Endodermal cell (in vitro differentiated cells): ENCODE data around the gene UNC93A. TPM values are rescaled to one million over a fixed set of nuclear protein-coding genes. Genes with fewer than 3 reads are reported as not detected.
"Not testable (repeated sequence)": the region's sequence is repeated elsewhere in the genome, so short reads cannot be mapped to it uniquely, and the experiment has no call there.

ENCODE experiments used
- DNase-seq: peaks from one replicate; pipeline ENCODE4 v3.0.0-alpha.2; 2017
- H3K27ac ChIP-seq: 2 replicates; pipeline ENCODE4 v1.5.1; 2013; ENCODE audit warnings: mild to moderate bottlenecking, low read depth, low read length, moderate library complexity
- H3K27me3 ChIP-seq: 2 replicates; pipeline ENCODE4 v1.6.1; 2013; ENCODE audit warnings: mild to moderate bottlenecking, low read length, moderate library complexity; ENCODE audit not compliant: insufficient read depth, control insufficient read depth, poor library complexity, severe bottlenecking
- H3K36me3 ChIP-seq: 2 replicates; pipeline ENCODE4 v1.7.0; 2013; ENCODE audit warnings: mild to moderate bottlenecking, low read length, moderate library complexity; ENCODE audit not compliant: control insufficient read depth, insufficient read depth
- H3K4me1 ChIP-seq: one replicate; pipeline ENCODE4 v1.7.0; 2013; ENCODE audit warnings: low read length; ENCODE audit not compliant: control insufficient read depth, insufficient read depth
- H3K4me3 ChIP-seq: 2 replicates; pipeline ENCODE4 v1.5.1; 2013; ENCODE audit warnings: mild to moderate bottlenecking, low read length, moderate library complexity
- H3K9ac ChIP-seq: 2 replicates; pipeline ENCODE4 v1.6.1; 2013; ENCODE audit warnings: mild to moderate bottlenecking, low read length, moderate library complexity; ENCODE audit not compliant: poor library complexity, severe bottlenecking; ENCODE audit errors: extremely low read depth
- H3K9me3 ChIP-seq: 2 replicates; pipeline ENCODE4 v1.6.1; 2013; ENCODE audit warnings: mild to moderate bottlenecking, low read length, moderate library complexity; ENCODE audit not compliant: control insufficient read depth
- H3K27ac Mint-ChIP-seq: 2 replicates; pipeline ENCODE4 v1.8.0; 2020; ENCODE audit warnings: mixed read lengths
- H3K27me3 Mint-ChIP-seq: 2 replicates; pipeline ENCODE4 v1.8.0; 2021; ENCODE audit warnings: mild to moderate bottlenecking, mixed read lengths; ENCODE audit not compliant: insufficient read depth
- H3K36me3 Mint-ChIP-seq: 2 replicates; pipeline ENCODE4 v1.8.0; 2020; ENCODE audit warnings: low read depth, mixed read lengths
- H3K4me1 Mint-ChIP-seq: 2 replicates; pipeline ENCODE4 v1.8.0; 2020; ENCODE audit warnings: mixed read lengths
- H3K4me3 Mint-ChIP-seq: 2 replicates; pipeline ENCODE4 v1.8.0; 2020; ENCODE audit warnings: mild to moderate bottlenecking, moderate library complexity, mixed read lengths
- H3K9me3 Mint-ChIP-seq: 2 replicates; pipeline ENCODE4 v1.8.0; 2020; ENCODE audit warnings: mild to moderate bottlenecking, mixed read lengths
- WGBS, 2 experiments: methylation state at CpG; one replicate each; pipeline versions ENCODE4 v1.1.5 to v1.1.7; 2013; ENCODE audit warnings: missing lambda C conversion rate in 2 of 2, mixed read lengths in 1 of 2; ENCODE audit not compliant: insufficient coverage in 1 of 2, insufficient read length in 1 of 2; 5-methylcytosine and 5-hydroxymethylcytosine counted together
- total RNA-seq, 2 donors: library from RNA; stranded (reverse); fragmentation: NEBNext Ultra II Directional in 1 of 2; extraction: Animal tissue kit (Norgen Biotek cat#: 25700) in 1 of 2; gene quantifications; 2 replicates in 1 of 2; 3 replicates in 1 of 2; pipeline ENCODE4 v1.2.1, GENCODE V29; 2021
- TF ChIP-seq, protein P1 (sequence below): fragments of 200-600 bp; sonication (generic); conservative IDR thresholded peaks from 2 replicates; pipeline ENCODE4 v1.5.0; 2021; ENCODE audit warnings: antibody characterized with exemption, mild to moderate bottlenecking

The UNC93A gene
- total RNA-seq, 2 donors from 2014 or later: 2.0 to 4.0 TPM

DNA sequence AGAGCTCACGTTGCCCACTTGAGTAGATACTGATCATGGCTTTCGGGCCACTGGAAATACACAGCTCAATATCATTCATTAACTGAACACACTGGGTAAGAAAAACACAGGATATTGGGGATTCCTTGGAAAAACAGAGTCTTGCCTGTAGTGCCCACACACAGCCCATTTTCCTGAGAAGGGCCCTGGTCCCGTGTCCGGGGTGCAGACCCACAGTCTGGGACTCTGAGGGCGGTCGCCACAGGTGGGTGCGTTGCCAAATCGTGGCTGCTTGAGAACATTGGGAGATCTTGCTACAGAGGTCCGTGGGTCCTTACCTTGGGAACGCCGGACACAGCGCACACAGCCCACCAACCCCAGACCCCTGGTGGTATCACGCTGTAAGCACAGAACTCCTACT lies 6.5 kb upstream of the UNC93A start:
- not testable (repeated sequence) for H3K27ac ChIP-seq, DNase-seq, H3K9me3 ChIP-seq, H3K4me3 ChIP-seq, H3K27ac Mint-ChIP-seq, H3K27me3 Mint-ChIP-seq, H3K4me1 ChIP-seq, H3K9me3 Mint-ChIP-seq, H3K9ac ChIP-seq, H3K36me3 Mint-ChIP-seq, H3K36me3 ChIP-seq, H3K27me3 ChIP-seq, H3K4me3 Mint-ChIP-seq
- WGBS, 2 experiments: 96 to 100% methylated on average over 2 to 8 of the region's 13 CpGs
- TF ChIP-seq, protein P1, sequence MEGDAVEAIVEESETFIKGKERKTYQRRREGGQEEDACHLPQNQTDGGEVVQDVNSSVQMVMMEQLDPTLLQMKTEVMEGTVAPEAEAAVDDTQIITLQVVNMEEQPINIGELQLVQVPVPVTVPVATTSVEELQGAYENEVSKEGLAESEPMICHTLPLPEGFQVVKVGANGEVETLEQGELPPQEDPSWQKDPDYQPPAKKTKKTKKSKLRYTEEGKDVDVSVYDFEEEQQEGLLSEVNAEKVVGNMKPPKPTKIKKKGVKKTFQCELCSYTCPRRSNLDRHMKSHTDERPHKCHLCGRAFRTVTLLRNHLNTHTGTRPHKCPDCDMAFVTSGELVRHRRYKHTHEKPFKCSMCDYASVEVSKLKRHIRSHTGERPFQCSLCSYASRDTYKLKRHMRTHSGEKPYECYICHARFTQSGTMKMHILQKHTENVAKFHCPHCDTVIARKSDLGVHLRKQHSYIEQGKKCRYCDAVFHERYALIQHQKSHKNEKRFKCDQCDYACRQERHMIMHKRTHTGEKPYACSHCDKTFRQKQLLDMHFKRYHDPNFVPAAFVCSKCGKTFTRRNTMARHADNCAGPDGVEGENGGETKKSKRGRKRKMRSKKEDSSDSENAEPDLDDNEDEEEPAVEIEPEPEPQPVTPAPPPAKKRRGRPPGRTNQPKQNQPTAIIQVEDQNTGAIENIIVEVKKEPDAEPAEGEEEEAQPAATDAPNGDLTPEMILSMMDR: peak; percentile 45
- H3K4me1 Mint-ChIP-seq: peaks cover 39% of the 10 kb centered on the region

DNA sequence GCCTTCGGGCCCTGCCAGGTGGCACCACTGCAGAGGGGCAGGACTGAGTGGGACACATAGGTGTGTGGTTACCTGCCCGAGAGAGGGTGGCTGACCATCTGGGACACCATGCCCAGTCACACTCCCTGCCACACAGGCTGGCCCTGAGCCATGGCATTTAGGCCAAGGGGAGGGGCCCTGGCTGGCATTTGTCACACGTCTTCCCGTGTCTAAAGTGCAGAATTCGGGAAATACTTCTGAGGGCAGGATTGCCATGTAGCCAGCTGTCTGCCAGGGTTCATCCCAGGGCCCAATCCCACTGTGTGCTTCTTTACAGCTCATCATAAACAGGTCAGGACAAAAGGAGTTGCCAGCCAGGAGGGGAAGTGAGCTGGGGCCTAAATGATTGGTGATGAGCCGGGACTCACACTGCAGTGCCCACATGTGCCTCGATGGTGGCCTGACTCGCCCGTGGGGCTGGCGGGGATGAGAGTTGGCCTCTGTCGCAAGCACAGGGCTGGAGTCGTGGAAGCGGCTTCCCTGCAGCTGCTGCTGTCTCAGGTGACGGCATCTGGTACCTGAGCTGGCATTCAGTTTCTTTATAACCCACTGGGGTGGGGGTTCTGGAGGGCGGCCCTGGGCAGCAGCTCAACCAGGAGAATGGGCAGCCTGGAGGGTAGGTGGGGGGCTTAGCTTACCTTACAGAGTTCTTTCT lies 5.9 kb upstream of the UNC93A start:
- H3K27me3 Mint-ChIP-seq: no peaks in the 10 kb centered on the region
- H3K9me3 Mint-ChIP-seq: peaks cover 2% of the 10 kb centered on the region
- 88 to 92% methylated on average over 5 to 15 of the region's 15 CpGs for WGBS, 2 experiments
- no peak overlapping the region for H3K4me3 ChIP-seq
- no peak for DNase-seq
- H3K4me1 ChIP-seq: no peaks in the 10 kb centered on the region
- no peaks in the 10 kb centered on the region for H3K36me3 ChIP-seq
- H3K4me1 Mint-ChIP-seq: peaks cover 33% of the 10 kb centered on the region
- no peaks in the 10 kb centered on the region for H3K9me3 ChIP-seq
- H3K4me3 Mint-ChIP-seq: no peak overlapping the region
- H3K9ac ChIP-seq: no peak overlapping the region
- TF ChIP-seq, protein P1: no peak
- H3K36me3 Mint-ChIP-seq: peaks cover 3% of the 10 kb centered on the region
- no peak overlapping the region for H3K27ac ChIP-seq
- no peak overlapping the region for H3K27ac Mint-ChIP-seq
- no peaks in the 10 kb centered on the region for H3K27me3 ChIP-seq

DNA sequence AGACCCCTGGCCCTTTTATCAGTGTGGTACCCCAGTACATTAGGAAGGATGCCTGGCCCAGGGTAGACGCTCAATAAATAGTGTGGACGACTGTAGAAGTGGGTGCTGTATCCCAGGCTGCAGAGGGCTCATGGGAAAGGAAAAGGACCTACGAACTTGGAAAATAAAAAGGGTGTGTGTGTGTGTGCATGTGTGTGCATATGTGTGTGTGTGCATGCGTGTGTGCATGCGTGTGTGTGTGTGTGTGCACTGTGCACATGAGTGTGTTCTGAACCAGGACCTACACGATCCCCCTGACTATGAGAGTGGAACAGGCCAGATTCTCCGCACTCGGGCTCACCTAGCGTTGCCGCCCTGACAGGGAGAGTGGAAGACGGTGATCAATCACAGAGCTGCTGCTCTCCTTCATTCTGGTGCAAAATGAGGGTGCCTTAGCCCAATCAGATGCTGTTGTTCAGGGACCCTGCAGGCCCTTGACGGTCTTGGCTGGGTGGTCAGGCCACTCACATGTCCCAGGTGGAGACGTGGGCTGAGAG lies 3.5 kb upstream of the UNC93A start:
- Histone ChIP-seq H3K27me3 (no peaks in the 10 kb centered on the region), H3K4me3 (no peak overlapping the region), H3K4me1 (no peaks in the 10 kb centered on the region), H3K9ac (no peak overlapping the region), H3K27ac (no peak overlapping the region), H3K9me3 (no peaks in the 10 kb centered on the region), H3K36me3 (no peaks in the 10 kb centered on the region)
- Mint-ChIP-seq H3K4me1 (peaks cover 28% of the 10 kb centered on the region), H3K4me3 (no peak overlapping the region), H3K36me3 (no peaks in the 10 kb centered on the region), H3K27me3 (no peaks in the 10 kb centered on the region), H3K27ac (no peak overlapping the region), H3K9me3 (peaks cover 2% of the 10 kb centered on the region)
- DNase-seq: no peak
- TF ChIP-seq, protein P1: no peak
- 94 to 95% methylated on average over 11 to 13 of the region's 13 CpGs for WGBS, 2 experiments
